ENCODE data around the gene STX7. TPM values are rescaled to one million over a fixed set of nuclear protein-coding genes. Genes with fewer than 3 reads are reported as not detected.
A peak's percentile ranks its signal among the peaks of the same experiment; 100 is the strongest.

Gene STX7
- total RNA-seq, 1 experiment from 2014 or later, result 25.6 TPM

DNA sequence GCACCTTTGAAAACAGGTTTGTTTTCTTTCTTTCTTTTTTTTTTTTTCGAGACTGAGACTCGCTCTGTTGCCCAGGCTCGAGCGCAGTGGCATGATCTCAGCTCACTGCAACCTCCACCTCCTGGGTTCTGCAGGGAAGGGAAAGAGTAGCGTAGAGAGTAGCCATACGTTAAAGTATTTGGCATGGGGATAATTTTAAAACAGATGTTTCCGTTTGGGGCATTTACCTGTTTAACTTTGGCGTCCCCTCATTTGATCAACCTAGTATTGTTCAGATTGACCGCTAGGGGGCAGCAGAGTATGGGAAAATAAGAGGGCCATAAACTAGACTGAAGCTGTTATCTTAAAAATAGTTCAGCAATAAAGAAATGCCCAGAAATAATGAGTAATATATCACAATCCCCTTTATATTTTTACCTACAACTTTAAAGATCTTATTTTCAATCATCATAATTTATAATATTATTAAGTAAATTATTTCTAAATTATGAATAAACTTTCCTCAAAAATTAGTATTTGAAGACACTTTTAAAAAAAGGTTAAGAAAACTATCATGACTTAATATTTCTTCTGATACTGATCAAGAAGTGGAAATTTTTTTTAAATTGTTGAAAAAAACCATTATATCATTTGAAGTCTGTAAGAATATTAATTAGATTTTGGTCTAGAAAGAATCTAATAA lies 17.5 kb upstream of the STX7 start:
- H3K36me3 Mint-ChIP-seq, result peaks cover 13% of the 10 kb centered on the region
- no peaks in the 10 kb centered on the region for H3K27me3 Mint-ChIP-seq (ENCODE audit: low read depth)
- DNase-seq (ENCODE audit: low spot score), result peak; percentile 58
- peaks cover 11% of the 10 kb centered on the region for H3K4me1 Mint-ChIP-seq
- TF ChIP-seq, protein P1, sequence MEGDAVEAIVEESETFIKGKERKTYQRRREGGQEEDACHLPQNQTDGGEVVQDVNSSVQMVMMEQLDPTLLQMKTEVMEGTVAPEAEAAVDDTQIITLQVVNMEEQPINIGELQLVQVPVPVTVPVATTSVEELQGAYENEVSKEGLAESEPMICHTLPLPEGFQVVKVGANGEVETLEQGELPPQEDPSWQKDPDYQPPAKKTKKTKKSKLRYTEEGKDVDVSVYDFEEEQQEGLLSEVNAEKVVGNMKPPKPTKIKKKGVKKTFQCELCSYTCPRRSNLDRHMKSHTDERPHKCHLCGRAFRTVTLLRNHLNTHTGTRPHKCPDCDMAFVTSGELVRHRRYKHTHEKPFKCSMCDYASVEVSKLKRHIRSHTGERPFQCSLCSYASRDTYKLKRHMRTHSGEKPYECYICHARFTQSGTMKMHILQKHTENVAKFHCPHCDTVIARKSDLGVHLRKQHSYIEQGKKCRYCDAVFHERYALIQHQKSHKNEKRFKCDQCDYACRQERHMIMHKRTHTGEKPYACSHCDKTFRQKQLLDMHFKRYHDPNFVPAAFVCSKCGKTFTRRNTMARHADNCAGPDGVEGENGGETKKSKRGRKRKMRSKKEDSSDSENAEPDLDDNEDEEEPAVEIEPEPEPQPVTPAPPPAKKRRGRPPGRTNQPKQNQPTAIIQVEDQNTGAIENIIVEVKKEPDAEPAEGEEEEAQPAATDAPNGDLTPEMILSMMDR (IDR thresholded peaks at IDR 0.05), result peak; percentile 82
- TF ChIP-seq GABPB1 (CRISPR knock-in tag; IDR thresholded peaks at IDR 0.05), result no peak
- no peak for TF ChIP-seq FOXP1 (CRISPR knock-in tag; IDR thresholded peaks at IDR 0.05; ENCODE audit: borderline replicate concordance)
- POLR2A ChIA-PET, result no interaction called here
- peak overlapping the region; percentile 62 for H3K4me3 Mint-ChIP-seq
- peaks cover 30% of the 10 kb centered on the region for H3K9me3 Mint-ChIP-seq
- peak overlapping the region; percentile 92; the same call in 1 of the 2 replicates for H3K27ac Mint-ChIP-seq
- peak; percentile 85 for ATAC-seq
- CTCF ChIA-PET, result interaction anchor here (0.5 to 1.7 kb wide), 10 partner anchors 13 to 399 kb away, joined by 3 to 14 read pairs (median 4); partner anchors contain the start of genes SLC18B1 and STX7

DNA sequence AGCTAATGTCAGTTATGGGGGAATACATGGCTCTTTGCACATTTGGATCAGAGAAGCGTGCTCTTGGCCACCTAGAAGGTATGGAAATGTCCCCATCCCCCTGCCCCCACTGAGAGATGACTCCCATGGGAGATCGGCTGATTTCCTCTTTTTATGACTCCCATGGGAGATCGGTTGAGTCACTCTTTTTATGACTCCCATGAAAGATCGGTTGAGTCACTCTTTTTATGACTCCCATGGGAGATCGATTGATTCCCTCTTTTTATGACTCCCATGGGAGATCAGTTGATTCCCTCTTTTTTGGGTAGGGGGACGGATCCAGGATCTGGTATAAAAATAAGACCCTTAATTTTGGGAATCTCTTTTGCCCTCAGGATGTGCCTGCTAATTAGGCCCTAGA lies 14.9 kb upstream of the STX7 start:
- Mint-ChIP-seq H3K4me3 (no peak overlapping the region), H3K27me3 (ENCODE audit: low read depth) (peaks cover 10% of the 10 kb centered on the region), H3K9me3 (peaks cover 11% of the 10 kb centered on the region), H3K27ac (no peak overlapping the region), H3K36me3 (no peaks in the 10 kb centered on the region; the same call in 1 of the 2 replicates), H3K4me1 (peaks cover 11% of the 10 kb centered on the region)
- TF ChIP-seq EMX1 (CRISPR knock-in tag; IDR thresholded peaks at IDR 0.05) (no peak), ZNF396 (CRISPR knock-in tag; IDR thresholded peaks at IDR 0.05; ENCODE audit: borderline replicate concordance) (no peak), ATF1 (CRISPR knock-in tag; IDR thresholded peaks at IDR 0.05) (no peak)
- TF ChIP-seq, protein P2, sequence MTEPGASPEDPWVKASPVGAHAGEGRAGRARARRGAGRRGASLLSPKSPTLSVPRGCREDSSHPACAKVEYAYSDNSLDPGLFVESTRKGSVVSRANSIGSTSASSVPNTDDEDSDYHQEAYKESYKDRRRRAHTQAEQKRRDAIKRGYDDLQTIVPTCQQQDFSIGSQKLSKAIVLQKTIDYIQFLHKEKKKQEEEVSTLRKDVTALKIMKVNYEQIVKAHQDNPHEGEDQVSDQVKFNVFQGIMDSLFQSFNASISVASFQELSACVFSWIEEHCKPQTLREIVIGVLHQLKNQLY (CRISPR knock-in tag; IDR thresholded peaks at IDR 0.05), result no peak
- TF ChIP-seq, protein P3, sequence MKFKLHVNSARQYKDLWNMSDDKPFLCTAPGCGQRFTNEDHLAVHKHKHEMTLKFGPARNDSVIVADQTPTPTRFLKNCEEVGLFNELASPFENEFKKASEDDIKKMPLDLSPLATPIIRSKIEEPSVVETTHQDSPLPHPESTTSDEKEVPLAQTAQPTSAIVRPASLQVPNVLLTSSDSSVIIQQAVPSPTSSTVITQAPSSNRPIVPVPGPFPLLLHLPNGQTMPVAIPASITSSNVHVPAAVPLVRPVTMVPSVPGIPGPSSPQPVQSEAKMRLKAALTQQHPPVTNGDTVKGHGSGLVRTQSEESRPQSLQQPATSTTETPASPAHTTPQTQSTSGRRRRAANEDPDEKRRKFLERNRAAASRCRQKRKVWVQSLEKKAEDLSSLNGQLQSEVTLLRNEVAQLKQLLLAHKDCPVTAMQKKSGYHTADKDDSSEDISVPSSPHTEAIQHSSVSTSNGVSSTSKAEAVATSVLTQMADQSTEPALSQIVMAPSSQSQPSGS (CRISPR knock-in tag; IDR thresholded peaks at IDR 0.05; ENCODE audit: borderline replicate concordance, low read depth), result no peak
- TF ChIP-seq, protein P1 (IDR thresholded peaks at IDR 0.05), result no peak
- ChIA-PET CTCF (interaction anchor here (1.1 kb wide), 1 partner anchor 14 kb away, joined by 3 read pairs; no protein-coding TSS in a partner anchor), POLR2A (no interaction called here)
- DNase-seq (ENCODE audit: low spot score) (no peak), ATAC-seq (no peak)

DNA sequence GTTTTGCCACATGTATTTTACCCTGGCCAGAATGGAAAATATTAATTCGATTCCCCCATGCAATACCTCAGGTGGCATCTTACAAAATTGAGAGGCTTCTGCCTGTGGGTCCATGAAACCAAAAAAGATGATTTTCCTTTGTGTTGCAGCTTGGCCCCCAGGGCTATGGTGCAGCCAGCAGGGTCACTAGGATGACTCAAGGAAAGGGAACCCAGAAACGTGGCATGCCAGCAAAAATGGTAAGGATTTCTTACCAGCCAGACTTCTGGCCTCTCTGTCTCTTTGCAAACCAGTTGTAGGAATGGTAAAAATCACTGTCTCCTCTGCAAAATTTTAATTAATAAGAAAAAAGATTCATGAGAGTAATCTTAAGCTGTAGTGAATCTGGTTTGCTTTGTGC lies 13.5 kb upstream of the STX7 start:
- ChIA-PET POLR2A (no interaction called here), CTCF (interaction anchor here (1.0 to 1.1 kb wide), 2 partner anchors 13 to 189 kb away, joined by 3 to 5 read pairs; no protein-coding TSS in a partner anchor)
- DNase-seq (ENCODE audit: low spot score), result no peak
- Mint-ChIP-seq H3K36me3 (no peaks in the 10 kb centered on the region; the same call in 1 of the 2 replicates), H3K4me1 (peaks cover 11% of the 10 kb centered on the region), H3K27me3 (ENCODE audit: low read depth) (peaks cover 10% of the 10 kb centered on the region), H3K27ac (no peak overlapping the region), H3K4me3 (no peak overlapping the region), H3K9me3 (peaks cover 4% of the 10 kb centered on the region)
- no peak for ATAC-seq
- TF ChIP-seq, protein P2 (CRISPR knock-in tag; IDR thresholded peaks at IDR 0.05), result no peak
- TF ChIP-seq, protein P4, sequence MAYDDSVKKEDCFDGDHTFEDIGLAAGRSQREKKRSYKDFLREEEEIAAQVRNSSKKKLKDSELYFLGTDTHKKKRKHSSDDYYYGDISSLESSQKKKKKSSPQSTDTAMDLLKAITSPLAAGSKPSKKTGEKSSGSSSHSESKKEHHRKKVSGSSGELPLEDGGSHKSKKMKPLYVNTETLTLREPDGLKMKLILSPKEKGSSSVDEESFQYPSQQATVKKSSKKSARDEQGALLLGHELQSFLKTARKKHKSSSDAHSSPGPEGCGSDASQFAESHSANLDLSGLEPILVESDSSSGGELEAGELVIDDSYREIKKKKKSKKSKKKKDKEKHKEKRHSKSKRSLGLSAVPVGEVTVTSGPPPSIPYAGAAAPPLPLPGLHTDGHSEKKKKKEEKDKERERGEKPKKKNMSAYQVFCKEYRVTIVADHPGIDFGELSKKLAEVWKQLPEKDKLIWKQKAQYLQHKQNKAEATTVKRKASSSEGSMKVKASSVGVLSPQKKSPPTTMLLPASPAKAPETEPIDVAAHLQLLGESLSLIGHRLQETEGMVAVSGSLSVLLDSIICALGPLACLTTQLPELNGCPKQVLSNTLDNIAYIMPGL (CRISPR knock-in tag; IDR thresholded peaks at IDR 0.05), result no peak
- TF ChIP-seq NR1H2 (CRISPR knock-in tag; IDR thresholded peaks at IDR 0.05) (no peak), ZNF219 (CRISPR knock-in tag; IDR thresholded peaks at IDR 0.05; ENCODE audit: borderline replicate concordance) (no peak), ZNF138 (CRISPR knock-in tag; conservative IDR thresholded peaks at IDR 0.05) (no peak), SP1 (CRISPR knock-in tag; conservative IDR thresholded peaks at IDR 0.05) (no peak)
- TF ChIP-seq, protein P5, sequence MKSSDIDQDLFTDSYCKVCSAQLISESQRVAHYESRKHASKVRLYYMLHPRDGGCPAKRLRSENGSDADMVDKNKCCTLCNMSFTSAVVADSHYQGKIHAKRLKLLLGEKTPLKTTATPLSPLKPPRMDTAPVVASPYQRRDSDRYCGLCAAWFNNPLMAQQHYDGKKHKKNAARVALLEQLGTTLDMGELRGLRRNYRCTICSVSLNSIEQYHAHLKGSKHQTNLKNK (CRISPR knock-in tag; IDR thresholded peaks at IDR 0.05), result no peak
- TF ChIP-seq, protein P6, sequence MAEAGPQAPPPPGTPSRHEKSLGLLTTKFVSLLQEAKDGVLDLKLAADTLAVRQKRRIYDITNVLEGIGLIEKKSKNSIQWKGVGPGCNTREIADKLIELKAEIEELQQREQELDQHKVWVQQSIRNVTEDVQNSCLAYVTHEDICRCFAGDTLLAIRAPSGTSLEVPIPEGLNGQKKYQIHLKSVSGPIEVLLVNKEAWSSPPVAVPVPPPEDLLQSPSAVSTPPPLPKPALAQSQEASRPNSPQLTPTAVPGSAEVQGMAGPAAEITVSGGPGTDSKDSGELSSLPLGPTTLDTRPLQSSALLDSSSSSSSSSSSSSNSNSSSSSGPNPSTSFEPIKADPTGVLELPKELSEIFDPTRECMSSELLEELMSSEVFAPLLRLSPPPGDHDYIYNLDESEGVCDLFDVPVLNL (CRISPR knock-in tag; IDR thresholded peaks at IDR 0.05; ENCODE audit: borderline replicate concordance, low read depth), result no peak
- TF ChIP-seq, protein P7, sequence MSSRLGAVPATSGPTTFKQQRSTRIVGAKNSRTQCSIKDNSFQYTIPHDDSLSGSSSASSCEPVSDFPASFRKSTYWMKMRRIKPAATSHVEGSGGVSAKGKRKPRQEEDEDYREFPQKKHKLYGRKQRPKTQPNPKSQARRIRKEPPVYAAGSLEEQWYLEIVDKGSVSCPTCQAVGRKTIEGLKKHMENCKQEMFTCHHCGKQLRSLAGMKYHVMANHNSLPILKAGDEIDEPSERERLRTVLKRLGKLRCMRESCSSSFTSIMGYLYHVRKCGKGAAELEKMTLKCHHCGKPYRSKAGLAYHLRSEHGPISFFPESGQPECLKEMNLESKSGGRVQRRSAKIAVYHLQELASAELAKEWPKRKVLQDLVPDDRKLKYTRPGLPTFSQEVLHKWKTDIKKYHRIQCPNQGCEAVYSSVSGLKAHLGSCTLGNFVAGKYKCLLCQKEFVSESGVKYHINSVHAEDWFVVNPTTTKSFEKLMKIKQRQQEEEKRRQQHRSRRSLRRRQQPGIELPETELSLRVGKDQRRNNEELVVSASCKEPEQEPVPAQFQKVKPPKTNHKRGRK (CRISPR knock-in tag; IDR thresholded peaks at IDR 0.05; ENCODE audit: borderline replicate concordance), result no peak

Measured in WTC11 (cell line).